Fibroblast of lung (primary cell): Measurements from ENCODE around the gene POMT1.

ENCODE experiments used
- EZH2 ChIP-seq: IDR thresholded peaks from 2 replicates; pipeline ENCODE4 v1.5.1; 2012; ENCODE audit warnings: low read length, control low read depth, mild to moderate bottlenecking; ENCODE audit errors: missing control alignments
- TF ChIP-seq, protein P1 (sequence below), 2 donors: IDR thresholded peaks in 1 of 2; conservative IDR thresholded peaks in 1 of 2; 1 replicate in 1 of 2; 2 replicates in 1 of 2; pipeline ENCODE4 v1.5.1; 2011 to 2012; ENCODE audit warnings: low read length in 2 of 2, control low read depth in 1 of 2, inconsistent platforms in 1 of 2, low read depth in 1 of 2, mild to moderate bottlenecking in 1 of 2

DNA sequence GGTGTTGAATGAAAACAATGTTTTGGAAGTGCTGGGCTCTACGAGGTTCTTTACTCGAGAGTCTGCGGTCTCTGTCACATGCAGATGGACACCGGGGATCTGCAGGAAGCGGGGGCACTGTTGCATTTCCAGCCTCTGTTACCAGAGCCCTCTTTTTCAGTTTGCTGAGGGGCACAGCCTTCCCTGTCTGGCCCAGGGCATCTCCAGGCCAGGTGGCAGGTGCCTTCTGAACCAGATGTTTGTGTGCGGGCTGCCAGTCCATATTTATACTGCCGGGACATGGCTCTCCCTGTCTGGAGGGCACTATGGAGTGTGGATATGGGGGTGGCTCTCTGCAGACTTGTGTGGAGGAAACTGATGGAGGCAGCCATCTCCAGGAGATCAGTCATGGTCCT lies 18.7 kb upstream of the POMT1 start:
- TF ChIP-seq, protein P1, sequence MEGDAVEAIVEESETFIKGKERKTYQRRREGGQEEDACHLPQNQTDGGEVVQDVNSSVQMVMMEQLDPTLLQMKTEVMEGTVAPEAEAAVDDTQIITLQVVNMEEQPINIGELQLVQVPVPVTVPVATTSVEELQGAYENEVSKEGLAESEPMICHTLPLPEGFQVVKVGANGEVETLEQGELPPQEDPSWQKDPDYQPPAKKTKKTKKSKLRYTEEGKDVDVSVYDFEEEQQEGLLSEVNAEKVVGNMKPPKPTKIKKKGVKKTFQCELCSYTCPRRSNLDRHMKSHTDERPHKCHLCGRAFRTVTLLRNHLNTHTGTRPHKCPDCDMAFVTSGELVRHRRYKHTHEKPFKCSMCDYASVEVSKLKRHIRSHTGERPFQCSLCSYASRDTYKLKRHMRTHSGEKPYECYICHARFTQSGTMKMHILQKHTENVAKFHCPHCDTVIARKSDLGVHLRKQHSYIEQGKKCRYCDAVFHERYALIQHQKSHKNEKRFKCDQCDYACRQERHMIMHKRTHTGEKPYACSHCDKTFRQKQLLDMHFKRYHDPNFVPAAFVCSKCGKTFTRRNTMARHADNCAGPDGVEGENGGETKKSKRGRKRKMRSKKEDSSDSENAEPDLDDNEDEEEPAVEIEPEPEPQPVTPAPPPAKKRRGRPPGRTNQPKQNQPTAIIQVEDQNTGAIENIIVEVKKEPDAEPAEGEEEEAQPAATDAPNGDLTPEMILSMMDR (conservative IDR thresholded peaks at IDR 0.05 in 1 of 2, IDR thresholded peaks at IDR 0.05 in 1 of 2; ENCODE audit: low read depth in 1 of 2, low read length in 2 of 2), result no peak
- no peak for TF ChIP-seq EZH2
